CD4-positive, CD25-positive, alpha-beta regulatory T cell (primary cell): ENCODE data around the gene OR8J3. TPM values are rescaled to one million over a fixed set of nuclear protein-coding genes. Genes with fewer than 3 reads are reported as not detected.
"Not testable (repeated sequence)": the region's sequence is repeated elsewhere in the genome, so short reads cannot be mapped to it uniquely, and the experiment has no call there.

ENCODE experiments used
- ATAC-seq, 2 donors: fragments of 150-1000 bp; cut with Tn5 transposase; one replicate each; pipeline ENCODE4 v1.10.0; 2021; ENCODE audit warnings: low read depth in 2 of 2, moderate number of reproducible peaks in 2 of 2, moderate library complexity in 1 of 2
- DNase-seq, 3 donors: peaks; one replicate each; pipeline versions ENCODE4 v3.0.0 to v3.0.0-alpha.2; 2012 to 2022; ENCODE audit warnings: mixed read lengths in 1 of 3
- H3K27ac ChIP-seq: one replicate; pipeline ENCODE4 v1.7.0; 2013; ENCODE audit warnings: mild to moderate bottlenecking, low read length; ENCODE audit not compliant: insufficient read depth, poor library complexity, severe bottlenecking
- H3K27me3 ChIP-seq: one replicate; pipeline ENCODE4 v1.7.0; 2013; ENCODE audit warnings: low read length; ENCODE audit not compliant: control insufficient read depth, insufficient read depth
- H3K36me3 ChIP-seq: one replicate; pipeline ENCODE4 v1.7.0; 2013; ENCODE audit warnings: mild to moderate bottlenecking, low read length, moderate library complexity; ENCODE audit not compliant: control insufficient read depth, insufficient read depth
- H3K4me1 ChIP-seq: 2 replicates; pipeline ENCODE4 v1.7.0; 2013; ENCODE audit warnings: mild to moderate bottlenecking, low read length; ENCODE audit not compliant: insufficient read depth, control insufficient read depth, poor library complexity, severe bottlenecking
- H3K4me3 ChIP-seq: one replicate; pipeline ENCODE4 v1.7.0; 2013; ENCODE audit warnings: low read depth, mild to moderate bottlenecking, low read length, moderate library complexity
- H3K9me3 ChIP-seq, 2 experiments: 1 replicate in 1 of 2; 2 replicates in 1 of 2; pipeline ENCODE4 v1.7.0; 2013; ENCODE audit warnings: low read length in 2 of 2, mild to moderate bottlenecking in 1 of 2, moderate library complexity in 1 of 2; ENCODE audit not compliant: control insufficient read depth in 2 of 2
- H3K27ac Mint-ChIP-seq, 3 donors: one replicate each; pipeline ENCODE4 v1.8.0; 2020 to 2022; ENCODE audit warnings: mild to moderate bottlenecking in 3 of 3, mixed read lengths in 3 of 3, moderate library complexity in 2 of 3
- H3K27me3 Mint-ChIP-seq: one replicate; pipeline ENCODE4 v1.8.0; 2022; ENCODE audit warnings: mild to moderate bottlenecking, mixed read lengths
- H3K36me3 Mint-ChIP-seq: one replicate; pipeline ENCODE4 v1.8.0; 2020; ENCODE audit warnings: mixed read lengths
- H3K4me1 Mint-ChIP-seq, 4 donors: one replicate each; pipeline ENCODE4 v1.8.0; 2020 to 2022; ENCODE audit warnings: mixed read lengths in 4 of 4, mild to moderate bottlenecking in 1 of 4
- H3K4me3 Mint-ChIP-seq, 4 donors: one replicate each; pipeline ENCODE4 v1.8.0; 2020 to 2022; ENCODE audit warnings: mild to moderate bottlenecking in 4 of 4, mixed read lengths in 4 of 4, moderate library complexity in 3 of 4
- H3K9me3 Mint-ChIP-seq, 7 donors: one replicate each; pipeline ENCODE4 v1.8.0; 2020 to 2022; ENCODE audit warnings: mixed read lengths in 7 of 7, mild to moderate bottlenecking in 3 of 7, moderate library complexity in 2 of 7
- polyA plus RNA-seq, 4 donors: library from polyadenylated mRNA; unstranded; fragments of 300-500 nt; fragmentation: Illumina TruSeq; gene quantifications; one replicate each; pipeline ENCODE4 v1.2.3, GENCODE V29; 2021
- total RNA-seq: library from RNA; stranded (reverse); gene quantifications from one replicate; pipeline ENCODE4 v1.2.3, GENCODE V29; 2022

The OR8J3 gene
- total and polyA plus RNA-seq, 5 donors from 2014 or later: not detected

- Histone ChIP-seq H3K9me3 (peaks cover 4 to 15% of the 10 kb centered on the region in 2 experiments), H3K36me3 (no peaks in the 10 kb centered on the region), H3K4me3 (no peak overlapping the region), H3K27me3 (no peaks in the 10 kb centered on the region), H3K27ac (no peak overlapping the region), H3K4me1 (no peaks in the 10 kb centered on the region)
- no peaks in the 10 kb centered on the region for H3K27me3 Mint-ChIP-seq
- H3K36me3 Mint-ChIP-seq: no peaks in the 10 kb centered on the region
- no peak overlapping the region for H3K27ac Mint-ChIP-seq
- H3K4me1 Mint-ChIP-seq: no peaks in the 10 kb centered on the region
- H3K4me3 Mint-ChIP-seq: no peak overlapping the region
- no peak for DNase-seq
- peaks cover 2 to 37% (median 14%) of the 10 kb centered on the region in 7 donors for H3K9me3 Mint-ChIP-seq
- no peak for ATAC-seq
Measured at GRCh38 chr11:56152333-56152732, 12.3 kb upstream of the OR8J3 start.

- Mint-ChIP-seq H3K27me3 (no peaks in the 10 kb centered on the region), H3K27ac (no peak overlapping the region), H3K4me3 (no peak overlapping the region), H3K9me3 (peaks cover 0 to 35% (median 13%) of the 10 kb centered on the region in 7 donors), H3K36me3 (no peaks in the 10 kb centered on the region), H3K4me1 (no peaks in the 10 kb centered on the region)
- Histone ChIP-seq H3K4me3 (no peak overlapping the region), H3K9me3 (peaks cover 4 to 15% of the 10 kb centered on the region in 2 experiments), H3K27me3 (no peaks in the 10 kb centered on the region), H3K27ac (no peak overlapping the region), H3K4me1 (no peaks in the 10 kb centered on the region), H3K36me3 (no peaks in the 10 kb centered on the region)
- ATAC-seq (no peak), DNase-seq (no peak)
Measured at GRCh38 chr11:56151376-56151775, 11.4 kb upstream of the OR8J3 start.

- H3K4me3 ChIP-seq, H3K27ac Mint-ChIP-seq, DNase-seq, H3K27ac ChIP-seq, H3K27me3 Mint-ChIP-seq, ATAC-seq, H3K36me3 ChIP-seq, H3K4me1 ChIP-seq, H3K27me3 ChIP-seq, H3K36me3 Mint-ChIP-seq, H3K4me1 Mint-ChIP-seq, H3K4me3 Mint-ChIP-seq, H3K9me3 ChIP-seq: not testable (repeated sequence)
- peaks cover 0 to 24% (median 4%) of the 10 kb centered on the region in 7 donors for H3K9me3 Mint-ChIP-seq
Measured at GRCh38 chr11:56143681-56144080, 3.7 kb upstream of the OR8J3 start.

GRCh38 chr11:56122073-56122472, 17.9 kb downstream of the OR8J3 start, which contains the start of gene OR8H3:
TSS of gene OR8H3 (plus strand) at chr11:56122373. CDS start at chr11:56122373, 0 bp downstream.
- H3K36me3 ChIP-seq: no peaks in the 10 kb centered on the region
- DNase-seq (no peak), ATAC-seq (no peak)
- no peak within 1 kb of the TSS for H3K4me3 ChIP-seq
- no peak within 1 kb of the TSS for H3K27ac ChIP-seq
- H3K9me3 Mint-ChIP-seq: peaks cover 0 to 9% (median 5%) of the 10 kb centered on the region in 7 donors
- H3K4me1 Mint-ChIP-seq: no peaks in the 10 kb centered on the region
- H3K27me3 Mint-ChIP-seq: no peaks in the 10 kb centered on the region
- H3K4me3 Mint-ChIP-seq: no peak within 1 kb of the TSS
- no peak within 1 kb of the TSS for H3K27ac Mint-ChIP-seq
- no peaks in the 10 kb centered on the region for H3K4me1 ChIP-seq
- H3K36me3 Mint-ChIP-seq: no peaks in the 10 kb centered on the region
- H3K9me3 ChIP-seq: peaks cover 0 to 4% of the 10 kb centered on the region in 2 experiments
- no peaks in the 10 kb centered on the region for H3K27me3 ChIP-seq

- Histone ChIP-seq H3K9me3 (peaks cover 0 to 5% of the 10 kb centered on the region in 2 experiments), H3K27me3 (no peaks in the 10 kb centered on the region), H3K4me3 (no peak within 1 kb of the TSS), H3K36me3 (no peaks in the 10 kb centered on the region), H3K27ac (no peak within 1 kb of the TSS), H3K4me1 (no peaks in the 10 kb centered on the region)
- ATAC-seq: no peak
- DNase-seq: no peak
- Mint-ChIP-seq H3K4me3 (no peak within 1 kb of the TSS), H3K27me3 (peaks cover 4% of the 10 kb centered on the region), H3K9me3 (peaks cover 0 to 19% (median 7%) of the 10 kb centered on the region in 7 donors), H3K36me3 (no peaks in the 10 kb centered on the region), H3K27ac (no peak within 1 kb of the TSS), H3K4me1 (no peaks in the 10 kb centered on the region)
Measured at GRCh38 chr11:56103210-56103737, 36.7 kb downstream of the OR8J3 start, which contains the start of gene OR8H2. TSS of gene OR8H2 (plus strand) at chr11:56103687. CDS start at chr11:56105043, 1,356 bp downstream.

GRCh38 chr11:56093008-56093407, 47.0 kb downstream of the OR8J3 start, which contains the start of gene OR8I2:
TSS of gene OR8I2 (plus strand) at chr11:56093308. CDS start at chr11:56093308, 0 bp downstream.
- Mint-ChIP-seq H3K4me3 (no peak within 1 kb of the TSS), H3K27ac (no peak within 1 kb of the TSS), H3K4me1 (no peaks in the 10 kb centered on the region), H3K27me3 (no peaks in the 10 kb centered on the region), H3K9me3 (peaks cover 1 to 16% (median 6%) of the 10 kb centered on the region in 7 donors), H3K36me3 (no peaks in the 10 kb centered on the region)
- Histone ChIP-seq H3K9me3 (peaks cover 0 to 6% of the 10 kb centered on the region in 2 experiments), H3K27ac (no peak within 1 kb of the TSS), H3K4me3 (no peak within 1 kb of the TSS), H3K27me3 (no peaks in the 10 kb centered on the region), H3K4me1 (no peaks in the 10 kb centered on the region), H3K36me3 (no peaks in the 10 kb centered on the region)
- no peak for ATAC-seq
- DNase-seq: no peak

- H3K27me3 Mint-ChIP-seq: no peaks in the 10 kb centered on the region
- H3K36me3 Mint-ChIP-seq: no peaks in the 10 kb centered on the region
- H3K4me3 Mint-ChIP-seq: no peak overlapping the region
- Histone ChIP-seq H3K36me3 (no peaks in the 10 kb centered on the region), H3K4me3 (no peak overlapping the region), H3K9me3 (no peaks in the 10 kb centered on the region), H3K4me1 (no peaks in the 10 kb centered on the region), H3K27me3 (no peaks in the 10 kb centered on the region), H3K27ac (no peak overlapping the region)
- DNase-seq (no peak), ATAC-seq (no peak)
- H3K4me1 Mint-ChIP-seq: no peaks in the 10 kb centered on the region
- peaks cover 0 to 17% (median 3%) of the 10 kb centered on the region in 7 donors for H3K9me3 Mint-ChIP-seq
- no peak overlapping the region for H3K27ac Mint-ChIP-seq
Measured at GRCh38 chr11:56089697-56090096, 50.3 kb downstream of the OR8J3 start.
